Stimulated activated CD4-positive, alpha-beta T cell treated with anti-CD3 and anti-CD28 coated beads, Interleukin-15, amount 100 ng/mL, for 24 hours (primary cell): ENCODE measurements around the gene RNF207.
A peak's percentile ranks its signal among the peaks of the same experiment; 100 is the strongest.

Experiments
- DNase-seq: peaks from one replicate; pipeline ENCODE4 v3.0.0-alpha.2; 2020

The RNF207 gene

GRCh38 chr1:6175411-6175828 is 30.5 kb upstream of the RNF207 start:
- no peak for DNase-seq

- no peak for DNase-seq
These were observed 29.1 kb upstream of the RNF207 start for GRCh38 chr1:6176779-6177178.

- DNase-seq, result no peak
These were observed 28.1 kb upstream of the RNF207 start for GRCh38 chr1:6177681-6178380.

- DNase-seq, result no peak
These were observed 27.0 kb upstream of the RNF207 start for GRCh38 chr1:6178751-6179563.

GRCh38 chr1:6179564-6180175 is 26.2 kb upstream of the RNF207 start:
- no peak for DNase-seq

GRCh38 chr1:6180268-6180706 is 25.6 kb upstream of the RNF207 start, which contains the start of gene CHD5:
CHD5 (minus strand) TSS chr1:6180321; CDS start chr1:6180023, 298 bp downstream.
- DNase-seq, result peak; percentile 29

- peak; percentile 27 for DNase-seq
These were observed 25.1 kb upstream of the RNF207 start for GRCh38 chr1:6180707-6181311.

- no peak for DNase-seq
These were observed 24.6 kb upstream of the RNF207 start for GRCh38 chr1:6181347-6181770.

GRCh38 chr1:6183520-6183989 is 22.4 kb upstream of the RNF207 start:
- peak; percentile 25 for DNase-seq

GRCh38 chr1:6184083-6184783 is 21.7 kb upstream of the RNF207 start:
- no peak for DNase-seq

- no peak for DNase-seq
These were observed 20.8 kb upstream of the RNF207 start for GRCh38 chr1:6185151-6185550.

- peak; percentile 33 for DNase-seq
These were observed 20.1 kb upstream of the RNF207 start for GRCh38 chr1:6185635-6186382.

GRCh38 chr1:6188466-6188865 is 17.5 kb upstream of the RNF207 start:
- no peak for DNase-seq

GRCh38 chr1:6191968-6192367 is 14.0 kb upstream of the RNF207 start:
- no peak for DNase-seq

GRCh38 chr1:6197746-6198427 is 8.0 kb upstream of the RNF207 start:
- peak; percentile 40 for DNase-seq

GRCh38 chr1:6198646-6199297 is 7.1 kb upstream of the RNF207 start:
- peak; percentile 43 for DNase-seq

- DNase-seq, result peak; percentile 99
These were observed 6.4 kb upstream of the RNF207 start, which contains the start of gene RPL22 for GRCh38 chr1:6199298-6200187. RPL22 (minus strand) TSS chr1:6199595; CDS start chr1:6199573, 22 bp downstream.

GRCh38 chr1:6200188-6200809 is 5.6 kb upstream of the RNF207 start:
- no peak for DNase-seq

GRCh38 chr1:6202256-6202655 is 3.7 kb upstream of the RNF207 start:
- no peak for DNase-seq
